ENCODE results near the gene TANGO2.

The TANGO2 gene

DNA sequence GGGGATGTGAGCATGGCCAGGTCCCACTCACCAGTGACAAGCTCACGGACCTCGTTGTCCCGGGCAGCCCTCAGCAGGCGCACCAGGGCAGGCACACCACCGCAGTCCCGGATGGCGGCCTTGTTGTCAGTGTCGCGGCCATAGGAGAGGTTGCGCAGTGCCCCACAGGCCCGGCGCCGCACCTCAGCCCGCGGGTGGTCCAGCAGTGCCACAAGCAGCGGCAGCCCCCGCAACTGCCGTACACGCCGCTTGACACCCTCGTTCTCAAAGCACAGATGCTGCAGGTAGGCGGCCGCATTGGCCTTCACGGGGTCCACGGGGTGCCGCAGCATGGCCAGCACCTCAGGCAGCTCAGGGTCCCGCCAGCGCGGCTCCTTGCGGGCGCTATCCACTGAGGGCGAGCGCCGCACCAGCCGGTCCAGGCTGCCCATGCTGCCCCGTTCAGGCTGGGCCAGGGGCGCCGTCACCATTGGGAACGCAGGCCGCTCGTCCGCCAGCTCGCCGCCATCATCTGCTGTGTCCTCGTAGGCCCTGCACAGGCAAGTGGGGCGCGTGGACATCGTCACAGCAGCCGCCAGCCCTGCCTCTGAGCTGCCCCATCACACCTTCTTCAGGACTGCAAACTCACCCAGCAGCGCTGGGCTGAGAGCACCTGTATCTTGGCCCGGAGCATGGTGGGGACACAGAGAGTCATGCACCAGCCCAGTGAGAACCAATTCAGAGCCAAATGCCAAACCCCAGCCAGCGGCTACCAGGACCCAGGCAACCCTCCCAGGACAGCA is 41.0 kb upstream of the TANGO2 start:
- no peak overlapping the region for H3K4me3 ChIP-seq (ENCODE audit: low read length)
- TF ChIP-seq, protein P1, sequence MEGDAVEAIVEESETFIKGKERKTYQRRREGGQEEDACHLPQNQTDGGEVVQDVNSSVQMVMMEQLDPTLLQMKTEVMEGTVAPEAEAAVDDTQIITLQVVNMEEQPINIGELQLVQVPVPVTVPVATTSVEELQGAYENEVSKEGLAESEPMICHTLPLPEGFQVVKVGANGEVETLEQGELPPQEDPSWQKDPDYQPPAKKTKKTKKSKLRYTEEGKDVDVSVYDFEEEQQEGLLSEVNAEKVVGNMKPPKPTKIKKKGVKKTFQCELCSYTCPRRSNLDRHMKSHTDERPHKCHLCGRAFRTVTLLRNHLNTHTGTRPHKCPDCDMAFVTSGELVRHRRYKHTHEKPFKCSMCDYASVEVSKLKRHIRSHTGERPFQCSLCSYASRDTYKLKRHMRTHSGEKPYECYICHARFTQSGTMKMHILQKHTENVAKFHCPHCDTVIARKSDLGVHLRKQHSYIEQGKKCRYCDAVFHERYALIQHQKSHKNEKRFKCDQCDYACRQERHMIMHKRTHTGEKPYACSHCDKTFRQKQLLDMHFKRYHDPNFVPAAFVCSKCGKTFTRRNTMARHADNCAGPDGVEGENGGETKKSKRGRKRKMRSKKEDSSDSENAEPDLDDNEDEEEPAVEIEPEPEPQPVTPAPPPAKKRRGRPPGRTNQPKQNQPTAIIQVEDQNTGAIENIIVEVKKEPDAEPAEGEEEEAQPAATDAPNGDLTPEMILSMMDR (conservative IDR thresholded peaks at IDR 0.05; ENCODE audit: low read depth, low read length) = no peak
- DNase-seq (ENCODE audit: low read depth) = no peak

DNA sequence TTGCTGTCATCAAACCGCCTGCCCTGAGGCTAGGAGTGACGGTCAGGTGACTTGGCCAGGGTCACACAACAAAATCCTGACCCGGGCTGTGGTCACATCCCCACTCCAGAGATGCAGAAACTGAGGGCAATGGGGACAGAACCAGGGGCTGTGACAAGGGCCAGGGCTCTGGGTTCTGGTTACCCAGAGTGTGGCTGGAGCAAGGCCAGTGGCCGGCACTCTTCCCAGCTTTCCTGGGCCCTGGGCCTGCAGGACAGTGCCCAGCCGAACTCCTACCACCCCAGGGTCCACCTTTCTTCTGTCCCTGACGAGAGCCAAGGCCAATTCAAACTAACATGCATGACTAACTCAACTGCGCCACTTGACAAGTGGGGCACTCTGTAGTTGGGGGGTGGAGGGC is 40.1 kb upstream of the TANGO2 start:
- DNase-seq (ENCODE audit: low read depth) = no peak
- TF ChIP-seq, protein P1 (conservative IDR thresholded peaks at IDR 0.05; ENCODE audit: low read depth, low read length) = no peak
- H3K4me3 ChIP-seq (ENCODE audit: low read length) = no peak overlapping the region

DNA sequence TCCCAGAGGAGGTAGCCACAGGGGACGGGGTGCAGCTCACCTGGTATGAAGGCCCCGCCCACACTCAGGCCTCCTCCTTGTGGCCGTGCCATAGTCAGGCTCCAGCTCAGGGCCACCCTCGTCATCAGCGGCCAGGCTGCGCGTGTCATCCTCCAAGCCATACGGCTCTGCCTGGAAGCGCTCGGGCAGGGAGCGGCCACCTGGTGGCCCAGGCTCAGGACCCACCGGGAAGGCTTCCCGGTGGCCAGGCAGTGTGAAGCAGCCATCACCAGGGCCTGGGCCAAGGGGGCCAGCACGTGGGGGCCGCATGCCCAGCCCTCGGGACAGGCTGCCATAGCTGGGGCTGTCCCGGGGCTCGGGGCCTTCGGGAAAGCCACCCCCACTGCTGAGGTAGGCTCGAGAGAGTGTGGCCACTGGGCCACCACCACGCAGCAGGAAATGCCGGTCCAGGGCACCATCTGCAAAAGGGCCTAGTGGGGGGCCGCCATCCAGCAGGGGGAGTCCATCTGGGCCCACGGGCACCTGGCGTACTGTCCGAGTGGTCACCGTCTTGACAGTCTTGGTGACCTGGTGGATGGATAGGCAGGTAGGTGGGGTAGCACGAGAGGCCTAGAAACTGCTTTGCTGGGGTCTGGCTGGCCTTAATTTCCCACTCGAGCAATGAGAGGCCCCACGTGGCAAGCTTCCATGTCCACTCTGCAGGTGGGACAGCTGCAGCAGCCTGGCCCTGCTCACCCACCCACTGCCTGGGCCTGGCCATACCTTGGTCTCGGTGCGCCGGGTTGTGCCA is 39.5 kb upstream of the TANGO2 start:
- H3K4me3 ChIP-seq (ENCODE audit: low read length) = no peak overlapping the region
- TF ChIP-seq, protein P1 (conservative IDR thresholded peaks at IDR 0.05; ENCODE audit: low read depth, low read length) = no peak
- no peak for DNase-seq (ENCODE audit: low read depth)

DNA sequence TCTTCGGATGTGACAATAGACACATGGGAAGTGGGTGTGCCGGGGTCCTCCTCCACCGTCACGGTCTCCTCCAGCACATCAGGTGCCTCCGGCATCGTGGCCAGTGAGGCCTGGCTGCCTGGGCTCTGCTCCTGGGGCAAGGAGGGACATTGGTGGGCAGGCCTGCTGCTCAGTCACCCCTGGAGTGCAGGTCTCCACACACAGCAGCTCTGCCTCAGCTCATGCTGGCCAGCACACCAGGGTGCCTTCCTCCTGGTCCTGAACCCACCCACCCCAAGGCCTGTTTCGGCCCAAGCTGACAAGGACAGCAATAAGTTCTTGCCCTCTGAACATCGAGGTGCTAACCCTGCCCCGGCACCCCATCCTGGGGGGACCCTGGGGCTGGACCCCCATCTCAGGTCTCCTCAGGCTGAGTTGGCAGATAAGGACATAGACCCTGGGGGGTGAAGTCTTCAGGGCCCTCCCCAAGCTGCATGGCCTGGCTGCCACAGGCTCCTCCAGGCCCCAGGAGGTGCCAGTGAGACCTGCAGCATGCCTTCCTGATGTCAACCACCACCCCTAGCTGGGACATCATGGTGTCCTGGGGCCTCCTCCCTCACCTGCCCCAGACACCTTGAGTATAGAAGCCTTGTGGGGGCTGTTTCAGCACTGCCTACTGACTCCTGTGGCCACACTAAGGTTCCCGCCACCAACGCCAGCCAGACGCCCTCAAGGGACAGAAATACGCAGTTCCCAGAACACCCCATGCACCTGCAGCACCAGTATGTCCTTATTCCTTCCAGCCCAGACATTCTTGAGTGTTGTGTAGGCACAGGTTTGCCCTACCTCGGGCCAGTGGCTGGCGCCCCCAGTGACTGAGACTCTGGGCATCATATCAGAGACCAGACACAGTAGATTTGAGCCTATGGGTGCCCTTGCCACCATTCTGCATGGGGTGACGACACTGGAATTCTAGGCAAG is 38.7 kb upstream of the TANGO2 start:
- no peak for DNase-seq (ENCODE audit: low read depth)
- TF ChIP-seq, protein P1 (conservative IDR thresholded peaks at IDR 0.05; ENCODE audit: low read depth, low read length) = no peak
- H3K4me3 ChIP-seq (ENCODE audit: low read length) = no peak overlapping the region

DNA sequence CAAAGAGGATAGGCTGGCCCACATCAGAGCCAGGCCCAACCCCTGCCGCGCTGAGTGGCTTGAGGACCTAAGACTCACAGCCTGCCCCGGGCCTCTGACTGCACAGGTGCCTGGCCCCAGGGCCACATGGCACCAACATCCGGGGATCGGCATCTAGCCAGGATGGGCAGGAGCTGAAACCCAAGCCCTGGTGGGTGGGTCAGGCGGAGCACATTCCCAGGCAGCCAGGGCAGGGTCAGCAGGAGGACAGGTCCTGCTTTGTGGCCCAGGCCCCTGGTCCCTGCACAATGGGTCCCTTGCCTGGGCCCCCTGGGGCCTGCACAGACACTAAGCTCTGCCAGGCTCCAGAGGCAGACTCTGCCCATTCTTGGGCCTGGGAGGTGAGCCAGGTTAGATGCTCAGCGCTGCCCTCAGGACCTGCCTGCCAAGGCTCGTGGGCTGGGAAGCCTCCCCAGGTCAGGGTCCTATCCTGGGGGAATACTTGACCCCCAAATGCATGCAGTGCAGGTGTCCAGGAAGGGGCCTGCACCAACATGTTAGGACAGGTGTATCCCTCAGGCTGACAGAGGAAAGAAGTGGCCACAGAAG is 37.8 kb upstream of the TANGO2 start:
- H3K4me3 ChIP-seq (ENCODE audit: low read length) = no peak overlapping the region
- TF ChIP-seq, protein P1 (conservative IDR thresholded peaks at IDR 0.05; ENCODE audit: low read depth, low read length) = no peak
- DNase-seq (ENCODE audit: low read depth) = no peak

- H3K4me3 ChIP-seq (ENCODE audit: low read length) = no peak overlapping the region
- DNase-seq (ENCODE audit: low read depth) = no peak
- TF ChIP-seq, protein P1 (conservative IDR thresholded peaks at IDR 0.05; ENCODE audit: low read depth, low read length) = no peak
Measured at GRCh38 chr22:19983741-19984140, 37.2 kb upstream of the TANGO2 start.

All from retinal pigment epithelial cell (primary cell).